IPS-11a (cell line): ENCODE results near the gene LGR6.
"Not testable (repeated sequence)": the region's sequence is repeated elsewhere in the genome, so short reads cannot be mapped to it uniquely, and the experiment has no call there.

Experiments used
- H3K4me3 ChIP-seq: one replicate; pipeline ENCODE4 v1.5.1; 2013; ENCODE audit warnings: low read depth, low read length, control low read depth

Gene LGR6

DNA sequence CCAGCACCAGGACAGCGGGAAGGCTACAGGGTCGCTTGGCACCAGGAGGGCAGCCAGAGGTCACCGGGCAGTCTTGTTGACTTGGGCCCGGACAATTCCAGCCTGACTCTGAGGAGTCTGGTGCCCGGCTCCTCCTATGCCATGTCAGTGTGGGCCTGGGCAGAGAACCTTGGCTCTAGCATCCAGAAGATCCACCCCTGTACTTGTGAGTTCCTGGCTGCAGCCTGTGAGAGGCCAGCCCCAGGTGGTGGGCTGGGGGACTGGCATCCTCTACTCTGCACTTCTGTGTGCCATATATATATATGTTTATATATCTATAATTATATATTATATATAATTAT, 21.6 kb upstream of the LGR6 start:
- H3K4me3 ChIP-seq: no peak overlapping the region

- no peak overlapping the region for H3K4me3 ChIP-seq
These were observed 19.6 kb upstream of the LGR6 start for GRCh38 chr1:202173993-202174392.

DNA sequence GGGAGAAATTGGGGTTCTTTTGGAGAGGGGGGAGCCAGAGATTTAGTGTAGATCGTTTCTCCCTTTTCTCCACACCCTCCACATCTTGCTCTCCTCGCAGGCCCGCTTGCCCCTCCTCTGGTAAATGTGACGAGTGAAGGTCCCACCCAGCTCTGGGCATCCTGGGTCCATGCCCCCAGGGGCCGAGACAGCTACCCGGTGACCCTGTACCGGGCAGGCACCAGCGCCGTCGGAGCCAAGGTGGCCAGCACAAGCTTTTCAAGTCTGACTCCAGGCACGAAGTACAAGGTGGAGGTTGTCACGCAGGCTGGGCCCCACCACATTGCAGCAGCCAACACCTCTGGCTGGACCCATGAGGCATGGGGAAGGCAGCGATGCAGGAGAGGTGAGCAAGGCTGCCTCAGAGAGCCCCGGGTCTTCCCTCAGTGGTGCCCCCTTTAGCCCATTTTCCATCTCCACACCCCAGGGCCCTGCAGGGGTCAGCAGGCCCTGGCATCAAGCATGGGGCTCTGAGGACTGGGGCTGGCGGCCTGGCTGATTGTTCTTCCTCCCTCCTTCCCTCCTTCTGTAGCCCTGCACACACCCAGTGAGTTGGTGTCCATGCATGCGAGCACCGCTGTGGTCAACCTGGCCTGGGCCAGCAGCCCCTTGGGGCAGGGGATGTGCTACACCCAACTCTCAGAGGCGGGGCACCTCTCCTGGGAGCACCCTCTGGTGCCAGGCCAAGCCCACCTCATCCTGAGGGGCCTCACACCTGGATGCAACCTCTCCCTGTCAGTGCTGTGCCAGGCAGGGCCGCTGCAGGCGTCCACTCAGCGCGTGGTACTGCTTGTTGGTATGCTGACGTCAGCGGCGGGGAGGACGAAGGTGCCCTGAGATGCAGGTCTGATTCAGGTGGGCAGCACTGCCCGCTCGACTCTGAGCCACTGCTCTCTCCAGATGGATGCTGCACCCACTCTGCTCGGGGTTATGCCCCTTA, 16.4 kb upstream of the LGR6 start:
- H3K4me3 ChIP-seq: no peak overlapping the region

GRCh38 chr1:202179828-202180750, 13.5 kb upstream of the LGR6 start:
- H3K4me3 ChIP-seq: no peak overlapping the region

GRCh38 chr1:202180751-202181139, 12.9 kb upstream of the LGR6 start:
- not testable (repeated sequence) for H3K4me3 ChIP-seq

- H3K4me3 ChIP-seq: no peak overlapping the region
These were observed 12.0 kb upstream of the LGR6 start for GRCh38 chr1:202181586-202181985.

DNA sequence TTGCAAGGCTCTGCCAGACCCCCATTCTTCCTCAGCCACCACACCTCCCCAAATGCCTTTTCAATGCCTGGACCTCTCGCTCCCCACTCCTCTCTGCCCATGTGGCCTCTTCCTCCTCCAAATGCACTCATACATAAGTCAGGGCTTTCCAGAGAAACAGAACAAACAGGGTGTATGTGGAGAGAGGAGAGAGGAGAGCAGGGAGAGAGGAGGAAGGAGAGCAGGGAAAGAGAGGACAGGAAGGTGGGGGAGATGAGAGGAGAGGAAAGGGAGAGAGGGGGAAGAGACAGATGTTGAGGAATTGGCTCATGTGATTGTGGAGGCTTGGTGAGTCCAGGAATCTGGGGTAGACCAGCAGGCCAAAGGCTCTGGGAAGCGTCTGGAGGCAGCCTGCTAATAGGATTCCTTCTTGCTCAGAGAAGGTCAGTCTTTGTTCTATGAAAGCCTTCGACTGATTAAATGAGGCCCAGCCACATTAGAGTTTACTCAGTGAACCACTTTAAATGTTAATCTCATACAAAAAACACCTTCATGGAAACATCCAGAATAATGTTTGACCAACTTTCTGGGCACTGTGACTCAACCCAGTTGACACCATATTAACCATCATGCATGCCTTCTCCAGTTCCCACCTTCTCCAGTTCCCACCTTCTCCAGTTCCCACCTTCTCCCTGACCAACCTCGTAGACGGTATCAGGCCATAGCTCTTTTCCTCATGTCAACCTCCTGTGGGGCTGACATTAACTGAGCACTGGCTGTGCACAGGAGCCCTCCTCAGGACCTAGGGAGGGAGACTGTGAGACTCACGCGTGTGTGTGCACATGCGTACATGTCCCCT, 11.3 kb upstream of the LGR6 start:
- no peak overlapping the region for H3K4me3 ChIP-seq

GRCh38 chr1:202184750-202185460, 8.7 kb upstream of the LGR6 start:
- no peak overlapping the region for H3K4me3 ChIP-seq

DNA sequence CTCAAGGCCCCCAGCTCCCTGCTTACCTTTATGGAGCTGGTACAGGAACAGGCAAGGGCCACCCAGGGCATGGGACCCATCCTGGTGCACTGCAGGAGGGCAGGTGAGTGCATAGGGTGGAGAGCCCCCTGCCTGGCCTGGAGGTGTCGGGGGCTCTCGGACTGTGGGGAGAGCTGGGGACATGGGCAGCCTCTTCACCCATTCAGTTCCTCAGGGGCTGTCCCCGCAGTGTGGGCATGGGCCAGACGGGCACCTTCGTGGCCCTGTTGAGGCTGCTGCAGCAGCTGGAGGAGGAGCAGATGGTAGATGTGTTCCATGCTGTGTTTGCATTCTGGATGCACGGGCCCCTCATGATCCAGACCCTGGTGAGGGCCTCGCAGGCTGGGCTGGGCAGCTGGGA, 7.3 kb upstream of the LGR6 start:
- H3K4me3 ChIP-seq: no peak overlapping the region

DNA sequence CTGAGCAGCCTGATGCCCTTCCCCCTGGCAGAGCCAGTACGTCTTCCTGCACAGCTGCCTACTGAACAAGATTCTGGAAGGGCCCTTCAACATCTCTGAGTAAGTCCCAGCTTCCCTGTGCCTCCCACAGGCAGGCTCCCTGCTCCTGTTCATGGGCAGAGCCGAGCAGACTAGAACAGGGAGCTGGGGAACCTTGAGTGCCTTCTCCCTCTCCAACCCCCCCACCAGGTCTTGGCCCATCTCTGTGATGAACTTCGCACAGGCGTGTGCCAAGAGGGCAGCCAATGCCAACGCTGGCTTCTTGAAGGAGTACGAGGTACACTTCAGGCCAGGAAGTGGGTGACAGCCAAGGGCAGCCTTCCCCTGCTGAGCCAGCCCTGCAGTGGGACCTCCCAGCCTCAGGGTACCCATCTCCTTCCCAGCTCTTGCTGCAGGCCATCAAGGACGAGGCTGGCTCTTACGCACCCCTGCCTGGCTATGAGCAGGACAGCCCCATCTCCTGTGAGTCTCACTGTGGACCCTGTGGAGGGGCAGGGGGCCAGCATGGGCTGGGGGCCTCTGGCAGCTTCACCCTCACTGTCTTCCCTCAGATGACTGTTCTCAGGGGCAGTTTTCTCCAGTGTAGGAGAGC, 6.4 kb upstream of the LGR6 start:
- H3K4me3 ChIP-seq: no peak overlapping the region

- no peak overlapping the region for H3K4me3 ChIP-seq
These were observed 5.7 kb upstream of the LGR6 start for GRCh38 chr1:202187697-202188407.

DNA sequence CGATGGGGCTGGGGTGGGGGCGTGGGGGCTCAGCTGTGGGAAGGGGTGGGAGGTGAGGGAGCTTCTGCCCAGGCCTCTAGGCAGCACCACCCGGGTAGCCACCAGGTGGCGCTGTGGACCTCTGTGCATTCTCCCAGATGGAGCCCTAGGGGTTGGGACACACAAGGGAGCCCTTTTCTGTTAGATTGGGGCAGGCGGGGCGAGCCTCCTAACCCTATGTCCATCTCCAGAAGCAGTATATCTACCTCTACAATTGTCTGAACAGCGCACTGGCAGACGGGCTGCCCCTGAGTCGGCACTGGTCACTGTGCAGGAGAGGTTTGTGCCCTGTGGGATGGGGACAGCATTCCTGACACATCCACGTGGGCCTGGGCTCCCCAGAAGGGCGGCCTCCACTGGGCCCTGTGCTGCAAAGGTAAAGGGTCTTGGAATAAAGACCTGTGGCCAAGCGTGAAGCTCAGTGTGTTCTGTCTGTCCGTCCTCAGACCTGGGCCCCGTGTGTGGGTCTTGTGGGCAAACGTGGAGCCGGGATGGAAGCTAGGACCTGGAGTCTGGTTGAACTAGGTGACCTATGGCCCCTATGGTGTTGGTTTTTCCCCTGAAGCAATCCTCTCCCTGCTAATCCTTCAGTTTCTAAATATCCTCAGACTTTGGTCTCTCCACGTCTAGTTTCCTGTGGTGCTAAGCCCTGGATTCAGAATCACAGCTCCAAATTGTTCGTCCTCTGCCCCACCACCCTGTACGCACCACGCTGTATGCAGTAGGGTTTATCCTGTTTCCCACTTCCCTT, 4.4 kb upstream of the LGR6 start:
- no peak overlapping the region for H3K4me3 ChIP-seq

DNA sequence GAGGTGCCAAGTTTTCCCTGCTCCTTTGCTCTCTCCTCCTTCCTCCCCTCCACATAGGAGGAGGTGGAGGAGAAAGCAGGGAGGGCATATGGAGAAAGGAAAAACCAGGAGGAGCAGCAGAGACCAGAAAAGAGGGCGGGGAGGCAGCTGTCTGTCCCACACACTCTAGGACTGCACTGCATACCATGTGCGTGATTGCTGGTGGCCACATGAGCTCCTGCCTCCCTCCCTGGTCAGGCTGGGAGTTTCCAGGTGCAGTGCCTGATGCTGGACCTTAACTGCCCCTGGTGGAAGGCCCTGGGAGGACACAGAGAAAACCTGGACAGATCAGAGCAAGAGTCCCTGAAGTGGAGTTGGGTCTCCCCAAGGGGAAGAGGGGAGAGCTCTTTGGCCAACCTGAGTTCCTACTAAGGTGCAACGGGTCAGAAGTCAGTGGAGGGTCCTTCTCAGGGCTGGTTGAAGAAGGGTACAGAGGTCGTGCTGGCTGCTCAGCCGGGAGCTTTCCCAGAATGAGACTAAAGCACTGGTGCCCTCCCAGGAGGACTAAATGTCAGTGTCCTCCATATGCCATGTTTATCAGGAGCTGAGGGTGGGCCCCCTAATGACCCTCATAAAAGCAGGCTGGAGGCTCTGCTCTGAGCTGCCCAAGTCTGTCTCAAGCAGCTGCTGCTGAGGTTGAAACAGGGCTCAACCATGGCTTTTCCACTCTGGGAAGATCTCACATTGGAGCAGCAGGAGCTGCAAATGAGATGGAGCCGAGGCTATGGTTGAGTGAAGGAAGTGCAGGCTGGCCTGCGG, 3.5 kb upstream of the LGR6 start:
- H3K4me3 ChIP-seq: no peak overlapping the region

DNA sequence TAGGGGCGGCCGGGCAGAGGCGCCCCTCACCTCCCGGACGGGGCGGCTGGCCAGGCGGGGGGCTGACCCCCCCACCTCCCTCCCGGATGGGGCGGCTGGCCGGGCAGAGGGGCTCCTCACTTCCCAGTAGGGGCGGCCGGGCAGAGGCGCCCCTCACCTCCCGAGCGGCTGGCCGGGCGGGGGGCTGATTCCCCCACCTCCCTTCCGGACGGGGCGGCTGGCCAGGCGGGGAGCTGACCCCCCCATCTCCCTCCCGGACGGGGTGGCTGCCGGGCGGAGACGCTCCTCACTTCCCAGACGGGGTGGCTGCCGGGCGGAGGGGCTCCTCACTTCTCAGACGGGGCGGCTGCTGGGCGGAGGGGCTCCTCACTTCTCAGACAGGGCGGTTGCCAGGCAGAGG, 2.2 kb upstream of the LGR6 start:
- H3K4me3 ChIP-seq: not testable (repeated sequence)

GRCh38 chr1:202192770-202193613, 607 bp upstream of the LGR6 start:
- peak overlapping the region; percentile 17 for H3K4me3 ChIP-seq

GRCh38 chr1:202194328-202194648, 689 bp downstream of the LGR6 start:
- H3K4me3 ChIP-seq: no peak overlapping the region
